ENCODE measurements around the gene BOLL.

DNA sequence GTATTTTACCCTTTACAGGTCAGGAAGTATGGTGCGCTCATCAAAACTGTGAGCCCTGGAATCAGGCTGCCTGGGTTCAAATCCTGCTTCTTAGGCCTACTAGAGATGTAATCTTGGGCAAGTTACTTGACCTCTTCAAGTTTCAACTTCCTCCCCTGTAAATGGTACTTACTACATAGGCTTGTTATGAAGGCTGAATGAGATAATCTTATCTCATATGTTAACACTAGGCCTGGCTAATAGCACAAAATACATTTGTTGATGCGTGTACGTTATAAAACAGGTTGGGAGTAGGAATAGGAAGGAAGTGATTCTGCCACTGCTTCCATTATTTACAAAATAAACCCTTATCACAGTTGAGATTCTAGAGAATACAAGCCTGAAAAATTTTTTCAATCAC is 108.1 kb downstream of the BOLL start:
- TF ChIP-seq POLR2A (IDR thresholded peaks at IDR 0.05), result no peak
- TF ChIP-seq, protein P1, sequence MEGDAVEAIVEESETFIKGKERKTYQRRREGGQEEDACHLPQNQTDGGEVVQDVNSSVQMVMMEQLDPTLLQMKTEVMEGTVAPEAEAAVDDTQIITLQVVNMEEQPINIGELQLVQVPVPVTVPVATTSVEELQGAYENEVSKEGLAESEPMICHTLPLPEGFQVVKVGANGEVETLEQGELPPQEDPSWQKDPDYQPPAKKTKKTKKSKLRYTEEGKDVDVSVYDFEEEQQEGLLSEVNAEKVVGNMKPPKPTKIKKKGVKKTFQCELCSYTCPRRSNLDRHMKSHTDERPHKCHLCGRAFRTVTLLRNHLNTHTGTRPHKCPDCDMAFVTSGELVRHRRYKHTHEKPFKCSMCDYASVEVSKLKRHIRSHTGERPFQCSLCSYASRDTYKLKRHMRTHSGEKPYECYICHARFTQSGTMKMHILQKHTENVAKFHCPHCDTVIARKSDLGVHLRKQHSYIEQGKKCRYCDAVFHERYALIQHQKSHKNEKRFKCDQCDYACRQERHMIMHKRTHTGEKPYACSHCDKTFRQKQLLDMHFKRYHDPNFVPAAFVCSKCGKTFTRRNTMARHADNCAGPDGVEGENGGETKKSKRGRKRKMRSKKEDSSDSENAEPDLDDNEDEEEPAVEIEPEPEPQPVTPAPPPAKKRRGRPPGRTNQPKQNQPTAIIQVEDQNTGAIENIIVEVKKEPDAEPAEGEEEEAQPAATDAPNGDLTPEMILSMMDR (IDR thresholded peaks at IDR 0.05), result no peak
